H9 (cell line): ENCODE results near the gene SFI1. TPM values are rescaled to one million over a fixed set of nuclear protein-coding genes. Genes with fewer than 3 reads are reported as not detected.
"Not testable (repeated sequence)": the region's sequence is repeated elsewhere in the genome, so short reads cannot be mapped to it uniquely, and the experiment has no call there.

Source experiments
- DNase-seq: peaks from one replicate; pipeline ENCODE4 v3.0.0-alpha.2; 2017
- H2AFZ ChIP-seq: one replicate; pipeline ENCODE4 v1.6.1; 2013; ENCODE audit warnings: mild to moderate bottlenecking, low read length, control low read depth, moderate library complexity
- H2AK5ac ChIP-seq: 2 replicates; pipeline ENCODE4 v1.6.1; 2013; ENCODE audit warnings: low read length, control low read depth, mixed read lengths; ENCODE audit not compliant: insufficient read length
- H2BK120ac ChIP-seq: one replicate; pipeline ENCODE4 v1.6.1; 2013; ENCODE audit warnings: low read depth, mild to moderate bottlenecking, low read length, control low read depth, inconsistent platforms; ENCODE audit not compliant: poor library complexity, severe bottlenecking
- H2BK12ac ChIP-seq: 2 replicates; pipeline ENCODE4 v1.6.1; 2013; ENCODE audit warnings: low read length, control low read depth, mixed read lengths, low read depth; ENCODE audit not compliant: insufficient read length
- H2BK15ac ChIP-seq: 2 replicates; pipeline ENCODE4 v1.6.1; 2013; ENCODE audit warnings: low read depth, low read length, control low read depth
- H2BK20ac ChIP-seq: one replicate; pipeline ENCODE4 v1.6.1; 2013; ENCODE audit warnings: low read depth, mild to moderate bottlenecking, low read length, control low read depth, inconsistent platforms; ENCODE audit not compliant: poor library complexity, severe bottlenecking
- H2BK5ac ChIP-seq: 2 replicates; pipeline ENCODE4 v1.6.1; 2013; ENCODE audit warnings: low read length, control low read depth, mixed read lengths; ENCODE audit not compliant: insufficient read length
- H3K14ac ChIP-seq: 2 replicates; pipeline ENCODE4 v1.6.1; 2013; ENCODE audit warnings: low read length, control low read depth; ENCODE audit not compliant: insufficient read depth
- H3K18ac ChIP-seq: 2 replicates; pipeline ENCODE4 v1.6.1; 2013; ENCODE audit warnings: low read depth, mild to moderate bottlenecking, mixed read lengths, low read length, control low read depth; ENCODE audit not compliant: insufficient read length
- H3K23ac ChIP-seq: 2 replicates; pipeline ENCODE4 v1.6.1; 2013; ENCODE audit warnings: low read length, control low read depth, mixed read lengths, low read depth; ENCODE audit not compliant: insufficient read length
- H3K23me2 ChIP-seq: 2 replicates; pipeline ENCODE4 v1.6.1; 2013; ENCODE audit warnings: low read depth, mild to moderate bottlenecking, mixed read lengths, low read length, control low read depth; ENCODE audit not compliant: insufficient read length, poor library complexity, severe bottlenecking
- H3K27ac ChIP-seq: 2 replicates; pipeline ENCODE4 v1.5.1; 2013; ENCODE audit warnings: low read length, control low read depth, mixed read lengths, low read depth; ENCODE audit not compliant: insufficient read length
- H3K27me3 ChIP-seq: 2 replicates; pipeline ENCODE4 v1.6.1; 2013; ENCODE audit warnings: low read length, control low read depth, inconsistent platforms; ENCODE audit not compliant: insufficient read depth
- H3K4ac ChIP-seq: 2 replicates; pipeline ENCODE4 v1.6.1; 2013; ENCODE audit warnings: low read depth, mild to moderate bottlenecking, control low read depth, inconsistent platforms, low read length, moderate library complexity
- H3K4me1 ChIP-seq: 2 replicates; pipeline ENCODE4 v1.6.1; 2013; ENCODE audit warnings: low read length, control low read depth, inconsistent platforms; ENCODE audit not compliant: insufficient read depth
- H3K4me2 ChIP-seq: 2 replicates; pipeline ENCODE4 v1.6.1; 2013; ENCODE audit warnings: low read length, control low read depth, mixed read lengths; ENCODE audit not compliant: insufficient read length, insufficient read depth
- H3K56ac ChIP-seq: 2 replicates; pipeline ENCODE4 v1.6.1; 2013; ENCODE audit warnings: low read depth, mild to moderate bottlenecking, mixed read lengths, low read length, control low read depth; ENCODE audit not compliant: insufficient read length
- H3K79me1 ChIP-seq: 2 replicates; pipeline ENCODE4 v1.6.1; 2013; ENCODE audit warnings: low read depth, mild to moderate bottlenecking, moderate library complexity, low read length, control low read depth, inconsistent platforms; ENCODE audit not compliant: insufficient read depth, poor library complexity, severe bottlenecking
- H3K79me2 ChIP-seq: 2 replicates; pipeline ENCODE4 v1.6.1; 2013; ENCODE audit warnings: low read length, control low read depth, inconsistent platforms; ENCODE audit not compliant: insufficient read depth
- H3K9ac ChIP-seq: 2 replicates; pipeline ENCODE4 v1.6.1; 2013; ENCODE audit warnings: low read length, control low read depth, mixed read lengths; ENCODE audit not compliant: insufficient read length; ENCODE audit errors: extremely low read depth
- H3K9me3 ChIP-seq: one replicate; pipeline ENCODE4 v1.6.1; 2013; ENCODE audit warnings: low read depth, low read length, inconsistent platforms; ENCODE audit not compliant: control insufficient read depth
- H3T11ph ChIP-seq: one replicate; pipeline ENCODE4 v1.6.1; 2013; ENCODE audit warnings: mild to moderate bottlenecking, low read length, control low read depth, inconsistent platforms
- H4K20me1 ChIP-seq: one replicate; pipeline ENCODE4 v1.6.1; 2013; ENCODE audit not compliant: control insufficient read depth, insufficient read length, insufficient read depth
- H4K5ac ChIP-seq: 2 replicates; pipeline ENCODE4 v1.6.1; 2013; ENCODE audit warnings: low read depth, mild to moderate bottlenecking, mixed read lengths, low read length, control low read depth; ENCODE audit not compliant: insufficient read length
- H4K8ac ChIP-seq: replicated peaks from 2 replicates; pipeline ENCODE4 v1.6.1; 2013; ENCODE audit warnings: low read length, control low read depth, mixed read lengths, low read depth; ENCODE audit not compliant: insufficient read length
- H4K91ac ChIP-seq: 2 replicates; pipeline ENCODE4 v1.6.1; 2013; ENCODE audit warnings: low read depth, mild to moderate bottlenecking, moderate library complexity, mixed read lengths, low read length, control low read depth; ENCODE audit not compliant: insufficient read length
- H3K27ac Mint-ChIP-seq, 3 experiments: 2 replicates in 2 of 3; 3 replicates in 1 of 3; pipeline ENCODE4 v1.8.0; 2020 to 2021; ENCODE audit warnings: mixed read lengths in 3 of 3, mild to moderate bottlenecking in 1 of 3, moderate library complexity in 1 of 3
- H3K27me3 Mint-ChIP-seq: 2 replicates; pipeline ENCODE4 v1.8.0; 2021; ENCODE audit warnings: low read depth, mild to moderate bottlenecking, moderate library complexity, mixed read lengths
- H3K36me3 Mint-ChIP-seq, 3 experiments: 2 replicates in 2 of 3; 3 replicates in 1 of 3; pipeline ENCODE4 v1.8.0; 2020 to 2021; ENCODE audit warnings: low read depth in 3 of 3, mixed read lengths in 3 of 3; ENCODE audit not compliant: insufficient read depth in 1 of 3
- H3K4me1 Mint-ChIP-seq, 2 experiments: 2 replicates each; pipeline ENCODE4 v1.8.0; 2020; ENCODE audit warnings: mixed read lengths in 2 of 2
- H3K4me3 Mint-ChIP-seq, 2 experiments: 2 replicates in 1 of 2; 3 replicates in 1 of 2; pipeline ENCODE4 v1.8.0; 2020 to 2021; ENCODE audit warnings: mild to moderate bottlenecking in 2 of 2, mixed read lengths in 2 of 2, moderate library complexity in 1 of 2
- H3K9me3 Mint-ChIP-seq, 2 experiments: 2 replicates in 1 of 2; 3 replicates in 1 of 2; pipeline ENCODE4 v1.8.0; 2020; ENCODE audit warnings: mild to moderate bottlenecking in 2 of 2, mixed read lengths in 2 of 2, moderate library complexity in 1 of 2
- WGBS: extraction: QIAGEN DNeasy Blood & Tissue Kit; methylation state at CpG from one replicate; pipeline ENCODE4 v1.1.7; 2013; ENCODE audit warnings: missing lambda C conversion rate, low lambda C conversion rate, mixed read lengths; ENCODE audit not compliant: insufficient read length; ENCODE audit errors: extremely low coverage; 5-methylcytosine and 5-hydroxymethylcytosine counted together
- total RNA-seq: library from RNA; stranded (reverse); gene quantifications from 2 replicates; pipeline ENCODE4 v1.2.1, GENCODE V29; 2021
- TF ChIP-seq, protein P1 (sequence below): fragments of 200-600 bp; sonication (generic); conservative IDR thresholded peaks from 3 replicates; pipeline ENCODE4 v1.8.0; 2021; ENCODE audit warnings: antibody characterized with exemption, mild to moderate bottlenecking

SFI1 gene
- total RNA-seq, 1 experiment from 2014 or later, result 26.4 TPM

DNA sequence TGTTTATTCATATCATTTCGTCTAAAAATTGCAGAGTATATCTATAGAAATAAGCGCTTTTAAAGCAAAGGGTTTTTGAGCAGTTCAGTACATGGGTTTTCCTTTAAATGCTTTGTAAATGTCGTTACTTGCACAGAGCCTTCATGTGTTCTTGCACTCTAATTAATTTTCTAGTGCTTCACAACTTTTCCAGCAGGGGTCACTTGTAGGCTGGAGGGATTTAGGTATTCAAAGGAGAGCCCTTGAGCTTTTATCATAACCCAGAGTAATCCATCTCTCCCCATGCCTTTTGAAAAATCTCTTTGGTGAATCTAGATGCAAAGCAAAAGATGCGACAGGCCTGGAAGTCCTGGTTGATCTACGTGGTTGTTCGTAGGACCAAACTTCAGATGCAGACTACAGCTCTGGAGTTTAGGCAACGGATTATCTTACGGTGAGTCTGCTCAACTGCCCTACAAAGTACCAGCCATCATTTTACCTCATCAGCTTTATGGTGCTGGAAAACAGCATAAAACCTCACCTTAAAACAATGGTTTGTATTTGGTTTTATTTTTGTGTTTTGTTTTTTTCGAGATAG, 60.4 kb downstream of the SFI1 start:
- no peak overlapping the region for H4K8ac ChIP-seq
- H3K14ac ChIP-seq, result no peak overlapping the region
- H2BK20ac ChIP-seq, result no peak overlapping the region
- H2BK120ac ChIP-seq, result no peak overlapping the region
- WGBS, result no CpG with 5 or more reads among the region's 9 CpGs
- H3K9me3 Mint-ChIP-seq, result no peaks in the 10 kb centered on the region
- H3K79me1 ChIP-seq, result no peaks in the 10 kb centered on the region
- peaks cover 5% of the 10 kb centered on the region in 2 experiments for H3K4me1 Mint-ChIP-seq
- H4K20me1 ChIP-seq, result no peaks in the 10 kb centered on the region
- no peak overlapping the region for H3T11ph ChIP-seq
- DNase-seq, result no peak
- H3K27ac Mint-ChIP-seq, result no peak overlapping the region
- no peak overlapping the region for H3K18ac ChIP-seq
- no peak overlapping the region for H4K5ac ChIP-seq
- H3K4me3 Mint-ChIP-seq, result no peak overlapping the region
- no peak overlapping the region for H3K23ac ChIP-seq
- no peaks in the 10 kb centered on the region for H3K23me2 ChIP-seq
- no peak overlapping the region for H4K91ac ChIP-seq
- H3K4me1 ChIP-seq, result no peaks in the 10 kb centered on the region
- H2BK5ac ChIP-seq, result no peak overlapping the region
- H3K9me3 ChIP-seq, result no peaks in the 10 kb centered on the region
- no peak overlapping the region for H3K56ac ChIP-seq
- H2BK12ac ChIP-seq, result no peak overlapping the region
- no peak overlapping the region for H3K9ac ChIP-seq
- H3K79me2 ChIP-seq, result no peaks in the 10 kb centered on the region
- no peak overlapping the region for H2BK15ac ChIP-seq
- TF ChIP-seq, protein P1, sequence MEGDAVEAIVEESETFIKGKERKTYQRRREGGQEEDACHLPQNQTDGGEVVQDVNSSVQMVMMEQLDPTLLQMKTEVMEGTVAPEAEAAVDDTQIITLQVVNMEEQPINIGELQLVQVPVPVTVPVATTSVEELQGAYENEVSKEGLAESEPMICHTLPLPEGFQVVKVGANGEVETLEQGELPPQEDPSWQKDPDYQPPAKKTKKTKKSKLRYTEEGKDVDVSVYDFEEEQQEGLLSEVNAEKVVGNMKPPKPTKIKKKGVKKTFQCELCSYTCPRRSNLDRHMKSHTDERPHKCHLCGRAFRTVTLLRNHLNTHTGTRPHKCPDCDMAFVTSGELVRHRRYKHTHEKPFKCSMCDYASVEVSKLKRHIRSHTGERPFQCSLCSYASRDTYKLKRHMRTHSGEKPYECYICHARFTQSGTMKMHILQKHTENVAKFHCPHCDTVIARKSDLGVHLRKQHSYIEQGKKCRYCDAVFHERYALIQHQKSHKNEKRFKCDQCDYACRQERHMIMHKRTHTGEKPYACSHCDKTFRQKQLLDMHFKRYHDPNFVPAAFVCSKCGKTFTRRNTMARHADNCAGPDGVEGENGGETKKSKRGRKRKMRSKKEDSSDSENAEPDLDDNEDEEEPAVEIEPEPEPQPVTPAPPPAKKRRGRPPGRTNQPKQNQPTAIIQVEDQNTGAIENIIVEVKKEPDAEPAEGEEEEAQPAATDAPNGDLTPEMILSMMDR, result peak; percentile 67
- no peak overlapping the region for H2AFZ ChIP-seq
- no peaks in the 10 kb centered on the region for H3K27me3 Mint-ChIP-seq
- H3K27me3 ChIP-seq, result no peaks in the 10 kb centered on the region
- H3K4me2 ChIP-seq, result no peak overlapping the region
- H3K36me3 Mint-ChIP-seq, result no peaks in the 10 kb centered on the region; a peak in 1 of 7 replicates
- H2AK5ac ChIP-seq, result no peak overlapping the region
- no peak overlapping the region for H3K27ac ChIP-seq
- no peak overlapping the region for H3K4ac ChIP-seq

DNA sequence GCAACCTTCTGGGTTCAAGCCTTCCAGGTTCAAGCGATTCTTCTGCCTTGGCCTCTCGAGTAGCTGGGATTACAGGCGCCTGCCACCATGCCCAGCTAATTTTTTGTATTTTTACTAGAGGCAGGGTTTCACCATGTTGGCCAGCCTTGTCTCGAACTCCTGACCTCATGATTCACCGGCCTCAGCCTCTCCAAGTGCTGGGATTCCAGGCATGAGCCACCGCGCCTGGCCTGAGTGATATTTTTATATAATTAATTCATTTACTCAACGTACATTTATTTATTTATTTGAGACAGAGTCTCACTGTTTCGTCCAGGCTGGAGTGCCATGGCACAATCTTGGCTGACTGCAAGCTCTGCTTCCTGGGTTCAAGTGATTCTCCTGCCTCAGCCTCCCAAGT, 62.2 kb downstream of the SFI1 start:
- not testable (repeated sequence) for H3K9ac ChIP-seq, H3K18ac ChIP-seq, H3K14ac ChIP-seq, H3K4ac ChIP-seq, H2BK15ac ChIP-seq, H3K4me1 ChIP-seq, H3T11ph ChIP-seq, H3K27ac Mint-ChIP-seq, H3K27ac ChIP-seq, H3K4me3 Mint-ChIP-seq, H3K79me1 ChIP-seq, H4K91ac ChIP-seq, H3K4me1 Mint-ChIP-seq, H4K5ac ChIP-seq, H2BK12ac ChIP-seq, DNase-seq, H4K20me1 ChIP-seq, H3K9me3 Mint-ChIP-seq, H3K27me3 Mint-ChIP-seq, H3K27me3 ChIP-seq, H3K36me3 Mint-ChIP-seq, H2BK20ac ChIP-seq, H3K4me2 ChIP-seq, H4K8ac ChIP-seq, H3K56ac ChIP-seq, H2BK120ac ChIP-seq, H3K23me2 ChIP-seq, H2AK5ac ChIP-seq, H3K23ac ChIP-seq, H3K9me3 ChIP-seq, H2BK5ac ChIP-seq, H3K79me2 ChIP-seq, H2AFZ ChIP-seq
- WGBS, result no CpG with 5 or more reads among the region's 9 CpGs
